MM.1S (cell line): ENCODE data around the gene RBFOX2.

Experiments
- DNase-seq: peaks from one replicate; pipeline ENCODE4 v3.0.0-alpha.2; 2015
- H2AFZ ChIP-seq: fragments of 300-600 bp; sonication (generic); 2 replicates; pipeline ENCODE4 v1.6.0; 2016; ENCODE audit warnings: antibody characterized with exemption, low read length
- H3F3A ChIP-seq: fragments of 300-600 bp; sonication (generic); 2 replicates; pipeline ENCODE4 v1.6.1; 2016; ENCODE audit warnings: mild to moderate bottlenecking, antibody characterized with exemption, low read length, moderate library complexity, mixed read lengths; ENCODE audit not compliant: insufficient read depth
- H3K27ac ChIP-seq: fragments of 300-600 bp; sonication (generic); 2 replicates; pipeline ENCODE4 v1.5.1; 2016; ENCODE audit warnings: mild to moderate bottlenecking, low read length
- H3K27me3 ChIP-seq: fragments of 300-600 bp; sonication (generic); replicated peaks from 2 replicates; pipeline ENCODE4 v1.6.0; 2016; ENCODE audit warnings: low read length; ENCODE audit not compliant: insufficient read depth
- H3K36me3 ChIP-seq: fragments of 300-600 bp; sonication (generic); replicated peaks from 2 replicates; pipeline ENCODE4 v1.6.1; 2016; ENCODE audit warnings: mild to moderate bottlenecking, low read length, mixed read lengths; ENCODE audit not compliant: insufficient read depth
- H3K4me1 ChIP-seq: fragments of 300-600 bp; sonication (generic); 2 replicates; pipeline ENCODE4 v1.6.1; 2016; ENCODE audit warnings: low read length, mixed read lengths
- H3K4me2 ChIP-seq: fragments of 300-600 bp; sonication (generic); 2 replicates; pipeline ENCODE4 v1.6.0; 2016; ENCODE audit warnings: low read depth, low read length
- H3K4me3 ChIP-seq: fragments of 300-600 bp; sonication (generic); 2 replicates; pipeline ENCODE4 v1.5.1; 2016; ENCODE audit warnings: low read length, mixed read lengths
- H3K79me2 ChIP-seq: fragments of 300-600 bp; sonication (generic); 2 replicates; pipeline ENCODE4 v1.6.1; 2016; ENCODE audit warnings: mixed run types, low read length, mixed read lengths
- H3K9ac ChIP-seq: fragments of 300-600 bp; sonication (generic); 2 replicates; pipeline ENCODE4 v1.6.1; 2016; ENCODE audit warnings: low read length, mixed read lengths
- H3K9me2 ChIP-seq: fragments of 300-600 bp; sonication (generic); replicated peaks from 2 replicates; pipeline ENCODE4 v1.6.1; 2016; ENCODE audit warnings: mild to moderate bottlenecking, low read length, mixed read lengths; ENCODE audit not compliant: insufficient read depth
- H3K9me3 ChIP-seq: fragments of 300-600 bp; sonication (generic); replicated peaks from 2 replicates; pipeline ENCODE4 v1.6.1; 2016; ENCODE audit warnings: mild to moderate bottlenecking, low read length, mixed read lengths; ENCODE audit not compliant: insufficient read depth
- H4K20me1 ChIP-seq: fragments of 300-600 bp; sonication (generic); 2 replicates; pipeline ENCODE4 v1.6.1; 2016; ENCODE audit warnings: mild to moderate bottlenecking, low read length, moderate library complexity, mixed read lengths; ENCODE audit not compliant: insufficient read depth
- CTCF ChIP-seq: fragments of 300-600 bp; sonication (generic); IDR thresholded peaks from 2 replicates; pipeline ENCODE4 v1.5.1; 2016; ENCODE audit warnings: antibody characterized with exemption, low read length, mixed read lengths
- EZH2 ChIP-seq: fragments of 300-600 bp; sonication (generic); optimal IDR thresholded peaks from 2 replicates; pipeline ENCODE3; 2017; ENCODE audit warnings: low read depth, mild to moderate bottlenecking, antibody characterized with exemption, low read length, mixed read lengths
- EZH2phosphoT487 ChIP-seq: fragments of 300-600 bp; sonication (generic); IDR thresholded peaks from 2 replicates; pipeline ENCODE4 v1.6.1; 2018; ENCODE audit warnings: antibody characterized with exemption, low read length

Gene RBFOX2

GRCh38 chr22:35910003-35910769 is 118.4 kb downstream of the RBFOX2 start:
- Histone ChIP-seq H3K36me3 (no peaks in the 10 kb centered on the region), H3K9ac (no peak overlapping the region), H3F3A (0 out of 2 replicates have a peak, but pooled peaks cover 4% of the 10 kb centered on the region), H2AFZ (no peak overlapping the region), H3K4me3 (no peak overlapping the region), H3K27ac (no peak overlapping the region), H3K4me2 (no peak overlapping the region), H3K79me2 (no peaks in the 10 kb centered on the region), H4K20me1 (no peaks in the 10 kb centered on the region), H3K9me2 (no peaks in the 10 kb centered on the region), H3K9me3 (no peaks in the 10 kb centered on the region), H3K4me1 (peaks cover 32% of the 10 kb centered on the region), H3K27me3 (no peaks in the 10 kb centered on the region)
- no peak for DNase-seq
- TF ChIP-seq CTCF (no peak), EZH2phosphoT487 (no peak), EZH2 (no peak)

GRCh38 chr22:35905894-35906293 is 122.7 kb downstream of the RBFOX2 start:
- Histone ChIP-seq H3K27ac (no peak overlapping the region), H3K4me1 (peaks cover 6% of the 10 kb centered on the region; the same call in 1 of the 2 replicates), H3K9me2 (no peaks in the 10 kb centered on the region), H3K9me3 (no peaks in the 10 kb centered on the region), H3F3A (no peaks in the 10 kb centered on the region), H3K79me2 (no peaks in the 10 kb centered on the region), H4K20me1 (no peaks in the 10 kb centered on the region), H3K9ac (no peak overlapping the region), H2AFZ (no peak overlapping the region), H3K36me3 (no peaks in the 10 kb centered on the region), H3K4me2 (no peak overlapping the region), H3K4me3 (no peak overlapping the region), H3K27me3 (no peaks in the 10 kb centered on the region)
- DNase-seq: no peak
- TF ChIP-seq EZH2phosphoT487: no peak

GRCh38 chr22:35904752-35905151 is 123.9 kb downstream of the RBFOX2 start:
- H3K36me3 ChIP-seq: no peaks in the 10 kb centered on the region
- H2AFZ ChIP-seq: no peak overlapping the region
- DNase-seq: no peak
- no peak overlapping the region for H3K9ac ChIP-seq
- H4K20me1 ChIP-seq: no peaks in the 10 kb centered on the region
- peaks cover 6% of the 10 kb centered on the region; the same call in 1 of the 2 replicates for H3K4me1 ChIP-seq
- no peaks in the 10 kb centered on the region for H3K27me3 ChIP-seq
- H3K4me3 ChIP-seq: no peak overlapping the region
- no peaks in the 10 kb centered on the region for H3F3A ChIP-seq
- H3K27ac ChIP-seq: no peak overlapping the region
- no peaks in the 10 kb centered on the region for H3K9me3 ChIP-seq
- no peaks in the 10 kb centered on the region for H3K9me2 ChIP-seq
- no peaks in the 10 kb centered on the region for H3K79me2 ChIP-seq
- TF ChIP-seq CTCF (no peak), EZH2phosphoT487 (no peak), EZH2 (no peak)
- no peak overlapping the region for H3K4me2 ChIP-seq

- DNase-seq: no peak
- Histone ChIP-seq H3K9me2 (no peaks in the 10 kb centered on the region), H3K4me3 (no peak overlapping the region), H3K27me3 (no peaks in the 10 kb centered on the region), H3K27ac (no peak overlapping the region), H2AFZ (no peak overlapping the region), H3K4me2 (no peak overlapping the region), H3F3A (no peaks in the 10 kb centered on the region), H4K20me1 (no peaks in the 10 kb centered on the region), H3K79me2 (no peaks in the 10 kb centered on the region), H3K4me1 (peaks cover 6% of the 10 kb centered on the region; the same call in 1 of the 2 replicates), H3K9me3 (no peaks in the 10 kb centered on the region), H3K9ac (no peak overlapping the region), H3K36me3 (no peaks in the 10 kb centered on the region)
- no peak for TF ChIP-seq EZH2phosphoT487
- no peak for TF ChIP-seq EZH2
- no peak for TF ChIP-seq CTCF
Observed at GRCh38 chr22:35904336-35904692, 124.3 kb downstream of the RBFOX2 start.
